HCEC 1CT (cell line): ENCODE measurements around the gene PRIM1.
"Not testable (repeated sequence)": the region's sequence is repeated elsewhere in the genome, so short reads cannot be mapped to it uniquely, and the experiment has no call there.

Experiments used
- DNase-seq: peaks from one replicate; pipeline ENCODE4 v3.0.0-alpha.2; 2017

PRIM1 gene

DNA sequence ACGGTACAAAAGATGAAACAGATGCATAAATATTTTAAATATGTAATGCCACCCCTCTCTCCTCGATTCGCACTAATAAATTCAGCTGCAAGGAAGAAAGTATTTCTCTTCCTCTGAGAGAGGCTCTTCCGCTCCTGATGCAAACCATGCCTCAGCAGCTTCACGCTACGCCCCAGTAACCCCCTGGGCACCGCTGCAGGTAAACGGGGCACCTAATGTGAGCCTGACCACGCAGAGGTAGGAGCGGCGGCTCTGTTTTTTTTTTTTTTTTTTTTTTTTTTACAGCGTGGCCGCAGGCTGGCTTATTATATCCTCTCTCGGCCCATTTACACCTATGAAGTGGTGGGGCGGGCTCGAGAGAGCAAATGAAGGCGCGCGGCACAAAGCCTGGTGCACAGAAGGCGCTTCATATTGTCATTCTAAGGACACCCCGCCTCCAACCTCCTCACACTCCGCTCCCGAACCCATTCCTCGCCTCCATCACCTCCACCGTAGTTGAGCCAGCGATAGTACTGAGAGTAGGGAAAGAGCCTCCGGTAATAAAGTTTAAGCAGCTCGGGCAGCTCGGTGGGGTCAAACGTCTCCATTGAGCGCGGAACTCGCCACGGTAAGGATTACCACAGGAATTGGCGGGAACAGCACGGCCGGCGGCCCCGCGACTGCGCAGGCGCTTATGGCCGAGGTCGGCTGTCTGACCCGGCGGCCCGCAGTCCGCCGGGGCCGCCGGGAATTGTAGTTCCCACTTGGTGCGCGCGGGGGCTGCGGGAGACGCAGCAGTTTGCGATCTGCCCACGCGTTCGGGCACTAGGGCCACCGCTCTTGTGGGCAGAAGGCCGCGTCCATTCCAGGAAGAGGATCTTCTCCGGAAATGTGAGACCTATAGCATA, at the start of gene PRIM1:
Gene PRIM1 (minus strand): TSS at position 612 of the 887 bp plus-strand sequence. CDS start 25 bp downstream, at position 587.
- peak; percentile 82 for DNase-seq

DNA sequence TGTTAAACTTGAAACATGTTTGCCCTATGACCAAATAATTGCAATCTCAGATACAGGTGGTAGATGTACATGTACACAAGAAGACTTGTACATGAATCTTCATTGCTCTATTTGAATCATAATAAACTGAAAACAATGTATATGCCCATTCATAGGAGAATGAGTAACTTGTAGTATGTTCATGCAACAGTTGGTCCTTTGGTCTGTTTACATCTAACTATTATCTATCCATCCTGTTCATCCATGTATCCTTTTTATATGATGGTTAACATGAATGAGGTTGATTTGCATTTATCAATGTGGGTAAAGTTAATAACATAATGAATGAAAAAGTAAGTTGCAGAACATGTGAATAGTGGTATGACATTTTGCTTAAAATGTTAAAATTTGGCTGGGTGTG, 48.1 kb upstream of the PRIM1 start:
- DNase-seq: no peak

DNA sequence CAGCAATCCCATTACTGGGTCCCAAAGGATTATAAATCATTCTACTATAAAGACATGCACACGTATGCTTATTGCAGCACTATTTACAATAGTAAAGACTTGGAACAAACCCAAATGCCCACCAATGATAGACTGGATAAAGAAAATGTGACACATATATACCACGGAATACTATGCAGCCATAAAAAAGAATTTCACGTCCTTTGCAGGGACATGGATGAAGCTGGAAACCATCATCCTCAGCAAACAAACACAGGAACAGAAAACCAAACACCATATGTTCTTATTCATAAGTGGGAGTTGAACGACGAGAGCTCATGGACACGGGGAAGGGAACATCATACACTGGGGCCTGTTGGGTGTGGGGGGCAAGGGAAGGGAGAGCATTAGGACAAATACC, 47.2 kb upstream of the PRIM1 start:
- not testable (repeated sequence) for DNase-seq

GRCh38 chr12:56795791-56796190, 43.7 kb upstream of the PRIM1 start:
- not testable (repeated sequence) for DNase-seq

- DNase-seq: not testable (repeated sequence)
Measured at GRCh38 chr12:56795046-56795562, 43.0 kb upstream of the PRIM1 start.

DNA sequence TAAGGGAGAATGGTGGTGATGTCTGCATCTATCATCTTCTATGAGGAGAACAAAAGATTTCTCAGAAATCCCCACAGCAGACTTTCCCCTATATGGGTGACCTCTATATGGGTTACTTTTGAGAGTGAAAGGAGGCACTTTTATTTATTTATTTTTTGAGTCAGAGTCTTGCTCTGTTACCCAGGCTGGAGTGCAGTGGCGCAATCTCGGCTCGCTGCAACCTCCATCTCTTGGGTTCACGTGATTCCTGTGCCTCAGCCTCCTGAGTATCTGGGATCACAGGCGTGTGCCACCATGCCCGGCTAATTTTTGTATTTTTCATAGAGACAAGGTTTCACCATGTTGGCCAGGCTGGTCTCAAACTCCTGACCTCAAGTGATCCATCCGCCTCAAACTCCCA, 41.0 kb upstream of the PRIM1 start:
- DNase-seq: not testable (repeated sequence)

- no peak for DNase-seq
Measured at GRCh38 chr12:56792678-56793077, 40.6 kb upstream of the PRIM1 start.

- not testable (repeated sequence) for DNase-seq
Measured at GRCh38 chr12:56789429-56789828, 37.3 kb upstream of the PRIM1 start.

GRCh38 chr12:56787498-56787897, 35.4 kb upstream of the PRIM1 start:
- DNase-seq: no peak

GRCh38 chr12:56785874-56786273, 33.8 kb upstream of the PRIM1 start:
- no peak for DNase-seq

GRCh38 chr12:56785141-56785865, 33.2 kb upstream of the PRIM1 start:
- no peak for DNase-seq

DNA sequence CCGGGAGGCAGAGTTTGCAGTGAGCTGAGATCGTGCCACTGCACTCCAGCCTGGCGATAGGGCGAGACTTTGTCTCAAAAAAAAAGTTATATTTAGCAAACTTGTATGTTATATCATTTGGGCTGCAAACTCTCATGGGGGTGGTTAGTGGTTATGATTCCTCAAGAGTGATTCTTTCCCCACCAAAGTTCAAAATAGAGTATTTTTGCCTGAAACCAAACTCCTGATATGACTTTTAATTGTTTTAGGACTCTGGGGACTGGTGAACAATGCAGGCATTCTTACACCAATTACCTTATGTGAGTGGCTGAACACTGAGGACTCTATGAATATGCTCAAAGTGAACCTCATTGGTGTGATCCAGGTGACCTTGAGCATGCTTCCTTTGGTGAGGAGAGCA, 29.6 kb upstream of the PRIM1 start:
- DNase-seq: no peak

- DNase-seq: no peak
Measured at GRCh38 chr12:56778756-56779155, 26.6 kb upstream of the PRIM1 start.

- DNase-seq: no peak
Measured at GRCh38 chr12:56776654-56777053, 24.5 kb upstream of the PRIM1 start.

GRCh38 chr12:56775638-56776037, 23.5 kb upstream of the PRIM1 start:
- no peak for DNase-seq

- DNase-seq: no peak
Measured at GRCh38 chr12:56773113-56773512, 21.0 kb upstream of the PRIM1 start.

GRCh38 chr12:56772625-56773024, 20.5 kb upstream of the PRIM1 start:
- DNase-seq: no peak

GRCh38 chr12:56769868-56770267, 17.7 kb upstream of the PRIM1 start:
- DNase-seq: no peak

DNA sequence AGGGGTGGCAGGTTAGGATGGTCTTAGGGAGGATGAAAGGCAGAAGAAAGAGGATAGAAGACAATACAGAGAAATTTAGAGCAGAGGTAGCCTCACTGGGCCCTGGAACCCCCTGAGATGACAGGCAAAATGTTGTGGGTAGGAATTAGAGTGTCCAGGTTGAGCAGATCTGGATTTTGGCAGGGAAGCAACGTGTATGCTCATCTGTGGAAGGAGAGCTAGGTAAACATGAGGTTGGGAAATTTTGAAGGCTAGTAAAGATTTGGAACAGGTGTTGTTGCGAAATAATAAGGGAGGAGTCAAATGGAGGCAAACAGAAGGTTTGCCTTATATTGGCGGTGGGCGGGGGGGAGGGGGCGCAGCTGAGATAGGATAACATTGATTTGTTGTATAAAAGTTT, 16.3 kb upstream of the PRIM1 start:
- DNase-seq: no peak

- no peak for DNase-seq
Measured at GRCh38 chr12:56766535-56766934, 14.4 kb upstream of the PRIM1 start.

- DNase-seq: peak; percentile 54
Measured at GRCh38 chr12:56763753-56764657, 11.9 kb upstream of the PRIM1 start.

DNA sequence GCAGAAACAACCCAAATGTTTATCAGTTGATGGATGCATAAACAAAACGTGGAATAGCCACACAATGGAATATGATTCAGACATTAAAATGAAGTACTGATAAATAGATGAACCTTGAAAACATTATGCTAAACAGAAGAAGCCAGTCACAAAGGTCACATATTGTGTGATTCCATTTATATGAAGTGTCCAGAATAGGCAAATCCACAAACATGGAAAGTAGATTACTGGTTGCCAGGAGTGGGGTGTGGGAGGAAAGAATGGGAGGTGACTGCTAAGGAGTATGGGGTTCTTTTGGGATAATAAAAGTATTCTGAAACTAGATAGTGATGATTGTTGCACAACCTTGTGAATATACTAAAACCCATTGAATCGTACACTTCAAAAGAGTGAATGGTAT, 9.7 kb upstream of the PRIM1 start:
- DNase-seq: no peak

- DNase-seq: no peak
Measured at GRCh38 chr12:56760460-56760859, 8.3 kb upstream of the PRIM1 start.
